Naive thymus-derived CD4-positive, alpha-beta T cell (primary cell): Measurements from ENCODE around the gene PROM1. TPM values are rescaled to one million over a fixed set of nuclear protein-coding genes. Genes with fewer than 3 reads are reported as not detected.

Experiments
- ATAC-seq: fragments of 150-1000 bp; cut with Tn5 transposase; 2 replicates; pipeline ENCODE4 v1.10.0; 2021; ENCODE audit warnings: mild to moderate bottlenecking, moderate library complexity
- CTCF ChIA-PET: fragments of 350-600 bp; sonication (Branson Sonifier 250); formaldehyde crosslinking; loops from one replicate; lab custom pipeline; 2021; ENCODE audit warnings: antibody characterized with exemption; lab: Charles Lee
- POLR2A ChIA-PET: fragments of 350-600 bp; sonication (Branson Sonifier 250); formaldehyde crosslinking; loops from one replicate; lab custom pipeline; 2021; ENCODE audit warnings: antibody characterized with exemption, inconsistent platforms; lab: Charles Lee
- DNase-seq, 9 donors: peaks; one replicate each; pipeline versions ENCODE4 v3.0.0 to v3.0.0-alpha.2; 2020 to 2022; ENCODE audit warnings: mixed read lengths in 1 of 9
- H3K27ac ChIP-seq: one replicate; pipeline ENCODE4 v1.7.0; 2013; ENCODE audit warnings: mild to moderate bottlenecking, low read depth, low read length, moderate library complexity
- H3K27me3 ChIP-seq, 2 donors: one replicate each; pipeline ENCODE4 v1.7.0; 2013; ENCODE audit warnings: low read length in 2 of 2, mild to moderate bottlenecking in 2 of 2, moderate library complexity in 2 of 2; ENCODE audit not compliant: control insufficient read depth in 2 of 2, insufficient read depth in 2 of 2
- H3K36me3 ChIP-seq, 3 experiments: 1 replicate in 2 of 3; 2 replicates in 1 of 3; pipeline ENCODE4 v1.7.0; 2013; ENCODE audit warnings: low read length in 3 of 3, mild to moderate bottlenecking in 3 of 3, moderate library complexity in 1 of 3; ENCODE audit not compliant: insufficient read depth in 3 of 3, control insufficient read depth in 2 of 3
- H3K4me1 ChIP-seq, 2 donors: one replicate each; pipeline ENCODE4 v1.7.0; 2013; ENCODE audit warnings: low read length in 2 of 2, mild to moderate bottlenecking in 2 of 2, moderate library complexity in 1 of 2; ENCODE audit not compliant: control insufficient read depth in 2 of 2, insufficient read depth in 2 of 2
- H3K4me3 ChIP-seq: 2 replicates; pipeline ENCODE4 v1.7.0; 2013; ENCODE audit warnings: mild to moderate bottlenecking, low read length
- H3K9me3 ChIP-seq, 3 experiments: 1 replicate in 2 of 3; 2 replicates in 1 of 3; pipeline ENCODE4 v1.7.0; 2013; ENCODE audit warnings: low read length in 3 of 3; ENCODE audit not compliant: control insufficient read depth in 2 of 3
- H3K27ac Mint-ChIP-seq, 9 donors: one replicate each; pipeline ENCODE4 v1.8.0; 2020 to 2022; ENCODE audit warnings: mixed read lengths in 9 of 9, mild to moderate bottlenecking in 8 of 9, moderate library complexity in 5 of 9, inconsistent platforms in 2 of 9
- H3K27me3 Mint-ChIP-seq, 5 donors: one replicate each; pipeline ENCODE4 v1.8.0; 2021 to 2022; ENCODE audit warnings: mixed read lengths in 5 of 5, mild to moderate bottlenecking in 1 of 5
- H3K36me3 Mint-ChIP-seq, 5 donors: one replicate each; pipeline ENCODE4 v1.8.0; 2020 to 2022; ENCODE audit warnings: mixed read lengths in 5 of 5, mild to moderate bottlenecking in 3 of 5, inconsistent platforms in 1 of 5
- H3K4me1 Mint-ChIP-seq, 7 donors: one replicate each; pipeline ENCODE4 v1.8.0; 2020 to 2022; ENCODE audit warnings: mixed read lengths in 7 of 7, mild to moderate bottlenecking in 3 of 7, inconsistent platforms in 1 of 7
- H3K4me3 Mint-ChIP-seq, 10 donors: one replicate each; pipeline ENCODE4 v1.8.0; 2020 to 2022; ENCODE audit warnings: mild to moderate bottlenecking in 10 of 10, mixed read lengths in 10 of 10, moderate library complexity in 6 of 10, inconsistent platforms in 2 of 10
- H3K9me3 Mint-ChIP-seq, 11 donors: one replicate each; pipeline ENCODE4 v1.8.0; 2020 to 2022; ENCODE audit warnings: mixed read lengths in 11 of 11, mild to moderate bottlenecking in 4 of 11, inconsistent platforms in 1 of 11, moderate library complexity in 1 of 11
- intact Hi-C, 2 donors: fragments of 100-400 bp; cut with micrococcal nuclease; formaldehyde crosslinking; loops; one replicate each; pipeline ENCODE4 v1.15.1; 2023
- polyA plus RNA-seq, 2 donors: library from polyadenylated mRNA; unstranded; fragments of 300-500 nt; fragmentation: Illumina TruSeq; gene quantifications; one replicate each; pipeline ENCODE4 v1.2.3, GENCODE V29; 2021
- total RNA-seq, 6 experiments: library from RNA in 5 of 6; stranded (reverse) in 5 of 6; gene quantifications; 1 replicate in 5 of 6; 2 replicates in 1 of 6; pipeline ENCODE4 v1.2.3 and lab custom pipeline; 2021 to 2026

PROM1 gene
- total and polyA plus RNA-seq, 7 experiments from 2014 or later = 0.13 to 2.6 TPM; not detected in 5

GRCh38 chr4:15945516-15945915, 138.3 kb downstream of the PROM1 start:
- Mint-ChIP-seq H3K36me3 (no peaks in the 10 kb centered on the region), H3K27ac (no peak overlapping the region), H3K4me3 (no peak overlapping the region), H3K9me3 (peaks cover 0 to under 1% (median 0%) of the 10 kb centered on the region in 11 donors), H3K27me3 (peaks cover 0 to 6% (median 1%) of the 10 kb centered on the region in 5 donors), H3K4me1 (peaks cover 0 to 2% (median 0%) of the 10 kb centered on the region in 7 donors)
- DNase-seq = no peak
- Histone ChIP-seq H3K4me3 (no peak overlapping the region), H3K36me3 (no peaks in the 10 kb centered on the region), H3K4me1 (no peaks in the 10 kb centered on the region), H3K9me3 (no peaks in the 10 kb centered on the region), H3K27ac (no peak overlapping the region), H3K27me3 (no peaks in the 10 kb centered on the region)
- intact Hi-C loops = no loop called here
- POLR2A ChIA-PET = no interaction called here
- peak; percentile 64 for ATAC-seq
- CTCF ChIA-PET = no interaction called here

- H3K36me3 Mint-ChIP-seq = no peaks in the 10 kb centered on the region
- H3K4me3 Mint-ChIP-seq = no peak overlapping the region
- peaks cover 0 to 10% (median 5%) of the 10 kb centered on the region in 5 donors for H3K27me3 Mint-ChIP-seq
- no peak overlapping the region for H3K27ac Mint-ChIP-seq
- POLR2A ChIA-PET = no interaction called here
- Histone ChIP-seq H3K27ac (no peak overlapping the region), H3K9me3 (no peaks in the 10 kb centered on the region), H3K36me3 (no peaks in the 10 kb centered on the region), H3K27me3 (no peaks in the 10 kb centered on the region), H3K4me1 (no peaks in the 10 kb centered on the region), H3K4me3 (no peak overlapping the region)
- ATAC-seq = no peak
- peaks cover 0 to 2% (median 0%) of the 10 kb centered on the region in 11 donors for H3K9me3 Mint-ChIP-seq
- DNase-seq = no peak
- intact Hi-C loops = no loop called here
- H3K4me1 Mint-ChIP-seq = peaks cover 0 to 2% (median 0%) of the 10 kb centered on the region in 7 donors
- CTCF ChIA-PET = no interaction called here
These were observed 138.9 kb downstream of the PROM1 start for GRCh38 chr4:15944895-15945294.

GRCh38 chr4:15942283-15942682, 141.5 kb downstream of the PROM1 start:
- no peak overlapping the region for H3K27ac Mint-ChIP-seq
- Histone ChIP-seq H3K4me1 (no peaks in the 10 kb centered on the region), H3K4me3 (no peak overlapping the region), H3K36me3 (no peaks in the 10 kb centered on the region), H3K27ac (no peak overlapping the region), H3K9me3 (no peaks in the 10 kb centered on the region), H3K27me3 (no peaks in the 10 kb centered on the region)
- ChIA-PET CTCF (no interaction called here), POLR2A (no interaction called here)
- no peak for DNase-seq
- peaks cover 0 to 2% (median 0%) of the 10 kb centered on the region in 11 donors for H3K9me3 Mint-ChIP-seq
- H3K36me3 Mint-ChIP-seq = no peaks in the 10 kb centered on the region
- no peak overlapping the region for H3K4me3 Mint-ChIP-seq
- peaks cover 0 to 2% (median 0%) of the 10 kb centered on the region in 7 donors for H3K4me1 Mint-ChIP-seq
- no peak for ATAC-seq
- peaks cover 0 to 12% (median 11%) of the 10 kb centered on the region in 5 donors for H3K27me3 Mint-ChIP-seq
- intact Hi-C loops = no loop called here

GRCh38 chr4:15938640-15939039, 145.2 kb downstream of the PROM1 start, which contains the start of gene FGFBP1:
Gene FGFBP1, minus strand, starts transcription at chr4:15938740. Its CDS starts 2,108 bp downstream, at chr4:15936632.
- Mint-ChIP-seq H3K4me1 (peaks cover 0 to 3% (median 0%) of the 10 kb centered on the region in 7 donors), H3K27me3 (peaks cover 0 to 25% (median 17%) of the 10 kb centered on the region in 5 donors), H3K36me3 (no peaks in the 10 kb centered on the region), H3K27ac (no peak within 1 kb of the TSS), H3K9me3 (peaks cover 0 to 2% (median 0%) of the 10 kb centered on the region in 11 donors), H3K4me3 (no peak within 1 kb of the TSS)
- Histone ChIP-seq H3K9me3 (no peaks in the 10 kb centered on the region), H3K27ac (no peak within 1 kb of the TSS), H3K4me1 (no peaks in the 10 kb centered on the region), H3K4me3 (no peak within 1 kb of the TSS), H3K36me3 (no peaks in the 10 kb centered on the region), H3K27me3 (no peaks in the 10 kb centered on the region)
- ChIA-PET POLR2A (no interaction called here), CTCF (no interaction called here)
- ATAC-seq = no peak
- no peak for DNase-seq
- intact Hi-C loops = no loop called here

- CTCF ChIA-PET = no interaction called here
- H3K9me3 Mint-ChIP-seq = peaks cover 0 to 2% (median 0%) of the 10 kb centered on the region in 11 donors
These were observed 145.6 kb downstream of the PROM1 start for GRCh38 chr4:15938182-15938581.

GRCh38 chr4:15936495-15936894, 147.3 kb downstream of the PROM1 start:
- H3K4me3 Mint-ChIP-seq = no peak overlapping the region
- peaks cover 0 to 2% (median 0%) of the 10 kb centered on the region in 11 donors for H3K9me3 Mint-ChIP-seq
- CTCF ChIA-PET = no interaction called here
- Histone ChIP-seq H3K4me1 (no peaks in the 10 kb centered on the region), H3K27ac (no peak overlapping the region), H3K4me3 (no peak overlapping the region), H3K27me3 (no peaks in the 10 kb centered on the region), H3K36me3 (no peaks in the 10 kb centered on the region), H3K9me3 (no peaks in the 10 kb centered on the region)
- intact Hi-C loops = no loop called here
- H3K4me1 Mint-ChIP-seq = peaks cover 0 to 3% (median 0%) of the 10 kb centered on the region in 7 donors
- H3K27ac Mint-ChIP-seq = no peak overlapping the region
- DNase-seq = no peak
- POLR2A ChIA-PET = no interaction called here
- peaks cover 0 to 38% (median 17%) of the 10 kb centered on the region in 5 donors for H3K27me3 Mint-ChIP-seq
- H3K36me3 Mint-ChIP-seq = no peaks in the 10 kb centered on the region
- no peak for ATAC-seq

More at GRCh38 chr4:15938182-15938581, 145.6 kb downstream of the PROM1 start:
- Histone ChIP-seq H3K27me3 (no peaks in the 10 kb centered on the region), H3K36me3 (no peaks in the 10 kb centered on the region), H3K4me3 (no peak overlapping the region), H3K27ac (no peak overlapping the region), H3K4me1 (no peaks in the 10 kb centered on the region), H3K9me3 (no peaks in the 10 kb centered on the region)
- POLR2A ChIA-PET = no interaction called here
- H3K4me1 Mint-ChIP-seq = peaks cover 0 to 3% (median 0%) of the 10 kb centered on the region in 7 donors
- intact Hi-C loops = no loop called here
- DNase-seq = no peak
- H3K27me3 Mint-ChIP-seq = peaks cover 0 to 25% (median 17%) of the 10 kb centered on the region in 5 donors
- H3K4me3 Mint-ChIP-seq = no peak overlapping the region
- H3K27ac Mint-ChIP-seq = no peak overlapping the region
- H3K36me3 Mint-ChIP-seq = no peaks in the 10 kb centered on the region
- no peak for ATAC-seq
